ENCODE data around the gene LRBA. TPM values are rescaled to one million over a fixed set of nuclear protein-coding genes. Genes with fewer than 3 reads are reported as not detected.

LRBA gene
- total and polyA plus RNA-seq, 2 of the 4 experiments (the other 2 are of a cell fraction) = 10.2 to 51.6 TPM

DNA sequence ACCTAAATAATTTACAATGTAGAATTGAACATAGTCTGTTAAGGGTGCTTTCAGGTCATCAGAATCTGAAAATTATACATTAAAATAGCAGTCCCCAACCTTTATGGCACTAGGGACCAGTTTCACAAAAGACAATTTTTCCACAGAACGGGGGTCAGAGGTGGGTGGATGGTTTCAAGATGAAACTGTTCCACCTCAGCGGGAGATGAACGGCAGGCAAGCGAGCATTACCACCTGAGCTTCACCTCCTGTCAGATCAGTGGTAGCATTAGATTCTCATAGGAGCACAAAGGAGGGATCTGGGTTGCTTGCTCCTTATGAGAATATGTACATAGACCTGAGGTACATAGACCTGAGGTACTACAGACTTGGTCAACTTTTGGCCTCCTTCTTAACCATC, 29.0 kb downstream of the LRBA start:
- Histone ChIP-seq H3K36me3 (ENCODE audit: control insufficient read depth, insufficient read depth, low read length) (no peaks in the 10 kb centered on the region), H2BK5ac (ENCODE audit: low read depth, low read length, poor library complexity, severe bottlenecking) (no peak overlapping the region), H2BK15ac (ENCODE audit: low read depth, low read length) (no peak overlapping the region), H2AK9ac (replicated peaks; ENCODE audit: low read depth, low read length, poor library complexity) (no peak overlapping the region), H4K91ac (ENCODE audit: insufficient read depth, low read depth, low read length) (no peak overlapping the region), H3K4ac (ENCODE audit: low read depth, low read length) (no peak overlapping the region), H3K4me1 (ENCODE audit: control insufficient read depth, insufficient read depth, low read length) (no peaks in the 10 kb centered on the region), H3K18ac (ENCODE audit: low read depth, low read length) (no peak overlapping the region), H4K8ac (ENCODE audit: low read depth in 2 of 2, low read length in 2 of 2) (no peak overlapping the region), H4K5ac (ENCODE audit: low read depth, low read length) (no peak overlapping the region), H3K9me3 (ENCODE audit: control insufficient read depth, insufficient read depth, low read length) (no peaks in the 10 kb centered on the region), H3K27ac (ENCODE audit: insufficient read depth, low read length) (no peak overlapping the region), H3K56ac (ENCODE audit: extremely low read depth, insufficient read depth, low read length) (no peak overlapping the region), H2BK120ac (ENCODE audit: low read depth, low read length) (no peak overlapping the region), H3K9me1 (ENCODE audit: insufficient read depth, low read length) (no peaks in the 10 kb centered on the region), H4K20me1 (ENCODE audit: insufficient read depth, low read length) (no peaks in the 10 kb centered on the region), H3K79me1 (ENCODE audit: low read depth in 1 of 2, low read length in 2 of 2) (0 out of 4 replicates have a peak, but pooled peaks cover 0 to 4% of the 10 kb centered on the region in 2 experiments), H2BK20ac (ENCODE audit: low read depth, low read length) (no peak overlapping the region), H3K14ac (replicated peaks; ENCODE audit: low read depth, low read length) (no peak overlapping the region), H2AFZ (replicated peaks; ENCODE audit: low read length, poor library complexity) (no peak overlapping the region), H3K4me3 (ENCODE audit: insufficient read depth, low read depth, low read length) (no peak overlapping the region), H3K9ac (ENCODE audit: low read depth, low read length) (no peak overlapping the region), H3K23ac (ENCODE audit: low read depth, low read length) (no peak overlapping the region), H2AK5ac (ENCODE audit: low read depth, low read length) (no peak overlapping the region), H3K4me2 (ENCODE audit: low read depth, low read length) (no peak overlapping the region), H3K27me3 (ENCODE audit: control insufficient read depth, insufficient read depth, low read length) (no peaks in the 10 kb centered on the region)
- DNase-seq (no peak), ATAC-seq (ENCODE audit: low read depth) (no peak)
- no CpG with 5 or more reads among the region's 4 CpGs for WGBS, 2 experiments (ENCODE audit: extremely low coverage in 2 of 2, insufficient read length in 1 of 2)
- POLR2A ChIA-PET (ENCODE audit: unreplicated experiment) = no interaction called here
- intact Hi-C loops (cut with micrococcal nuclease) (no loop called here), in situ Hi-C loops (cut with MboI; ENCODE audit: low sequenced_read_pairs) (no loop called here), dilution Hi-C loops (cut with HindIII; ENCODE audit: low sequenced_read_pairs, unreplicated experiment) (no loop called here)
- no TSS peak for BruUV-seq (replicated peaks)
- CTCF ChIA-PET = no interaction called here
- TF ChIP-seq RFX5 (IDR thresholded peaks at IDR 0.05; ENCODE audit: low read depth, low read length) (no peak), RCOR1 (IDR thresholded peaks at IDR 0.05; ENCODE audit: insufficient replicate concordance, low read length) (no peak), CHD1 (IDR thresholded peaks at IDR 0.05; ENCODE audit: low read depth, low read length) (no peak), MAFK (IDR thresholded peaks at IDR 0.05; ENCODE audit: low read depth, low read length) (no peak), MAZ (IDR thresholded peaks at IDR 0.05; ENCODE audit: borderline replicate concordance, low read depth, low read length) (no peak), SMC3 (IDR thresholded peaks at IDR 0.05; ENCODE audit: low read depth, low read length) (no peak), POLR2A (IDR thresholded peaks at IDR 0.05; ENCODE audit: low read depth, low read length) (no peak), RAD21 (IDR thresholded peaks at IDR 0.05; ENCODE audit: low read length) (no peak), MXI1 (IDR thresholded peaks at IDR 0.05; ENCODE audit: borderline replicate concordance, low read depth, low read length) (no peak), BHLHE40 (IDR thresholded peaks at IDR 0.05; ENCODE audit: low read depth, low read length) (no peak), NFE2L2 (IDR thresholded peaks at IDR 0.05; ENCODE audit: low read depth, low read length) (no peak), FOS (IDR thresholded peaks at IDR 0.05; ENCODE audit: low read depth, low read length) (no peak), CEBPB (IDR thresholded peaks at IDR 0.05; ENCODE audit: low read depth, low read length) (no peak)
- TF ChIP-seq, protein P1, sequence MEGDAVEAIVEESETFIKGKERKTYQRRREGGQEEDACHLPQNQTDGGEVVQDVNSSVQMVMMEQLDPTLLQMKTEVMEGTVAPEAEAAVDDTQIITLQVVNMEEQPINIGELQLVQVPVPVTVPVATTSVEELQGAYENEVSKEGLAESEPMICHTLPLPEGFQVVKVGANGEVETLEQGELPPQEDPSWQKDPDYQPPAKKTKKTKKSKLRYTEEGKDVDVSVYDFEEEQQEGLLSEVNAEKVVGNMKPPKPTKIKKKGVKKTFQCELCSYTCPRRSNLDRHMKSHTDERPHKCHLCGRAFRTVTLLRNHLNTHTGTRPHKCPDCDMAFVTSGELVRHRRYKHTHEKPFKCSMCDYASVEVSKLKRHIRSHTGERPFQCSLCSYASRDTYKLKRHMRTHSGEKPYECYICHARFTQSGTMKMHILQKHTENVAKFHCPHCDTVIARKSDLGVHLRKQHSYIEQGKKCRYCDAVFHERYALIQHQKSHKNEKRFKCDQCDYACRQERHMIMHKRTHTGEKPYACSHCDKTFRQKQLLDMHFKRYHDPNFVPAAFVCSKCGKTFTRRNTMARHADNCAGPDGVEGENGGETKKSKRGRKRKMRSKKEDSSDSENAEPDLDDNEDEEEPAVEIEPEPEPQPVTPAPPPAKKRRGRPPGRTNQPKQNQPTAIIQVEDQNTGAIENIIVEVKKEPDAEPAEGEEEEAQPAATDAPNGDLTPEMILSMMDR (conservative IDR thresholded peaks at IDR 0.05; ENCODE audit: low read depth, low read length) = no peak
- TF ChIP-seq, protein P2, sequence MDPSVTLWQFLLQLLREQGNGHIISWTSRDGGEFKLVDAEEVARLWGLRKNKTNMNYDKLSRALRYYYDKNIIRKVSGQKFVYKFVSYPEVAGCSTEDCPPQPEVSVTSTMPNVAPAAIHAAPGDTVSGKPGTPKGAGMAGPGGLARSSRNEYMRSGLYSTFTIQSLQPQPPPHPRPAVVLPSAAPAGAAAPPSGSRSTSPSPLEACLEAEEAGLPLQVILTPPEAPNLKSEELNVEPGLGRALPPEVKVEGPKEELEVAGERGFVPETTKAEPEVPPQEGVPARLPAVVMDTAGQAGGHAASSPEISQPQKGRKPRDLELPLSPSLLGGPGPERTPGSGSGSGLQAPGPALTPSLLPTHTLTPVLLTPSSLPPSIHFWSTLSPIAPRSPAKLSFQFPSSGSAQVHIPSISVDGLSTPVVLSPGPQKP (IDR thresholded peaks at IDR 0.05; ENCODE audit: borderline replicate concordance, low read depth, low read length) = no peak
- TF ChIP-seq, protein P3, sequence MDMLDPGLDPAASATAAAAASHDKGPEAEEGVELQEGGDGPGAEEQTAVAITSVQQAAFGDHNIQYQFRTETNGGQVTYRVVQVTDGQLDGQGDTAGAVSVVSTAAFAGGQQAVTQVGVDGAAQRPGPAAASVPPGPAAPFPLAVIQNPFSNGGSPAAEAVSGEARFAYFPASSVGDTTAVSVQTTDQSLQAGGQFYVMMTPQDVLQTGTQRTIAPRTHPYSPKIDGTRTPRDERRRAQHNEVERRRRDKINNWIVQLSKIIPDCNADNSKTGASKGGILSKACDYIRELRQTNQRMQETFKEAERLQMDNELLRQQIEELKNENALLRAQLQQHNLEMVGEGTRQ (IDR thresholded peaks at IDR 0.05; ENCODE audit: low read depth, low read length) = no peak
